Stimulated activated CD8-positive, alpha-beta memory T cell treated with anti-CD3 and anti-CD28 coated beads, Interleukin-2, amount 100 ng/mL, for 48 hours (primary cell): ENCODE measurements around the gene UBXN7.
"Not testable (repeated sequence)": the region's sequence is repeated elsewhere in the genome, so short reads cannot be mapped to it uniquely, and the experiment has no call there.

Source experiments
- DNase-seq, 2 donors: peaks; one replicate each; pipeline ENCODE4 v3.0.0-alpha.2; 2020; ENCODE audit warnings: low read depth in 2 of 2

The UBXN7 gene, protein sequence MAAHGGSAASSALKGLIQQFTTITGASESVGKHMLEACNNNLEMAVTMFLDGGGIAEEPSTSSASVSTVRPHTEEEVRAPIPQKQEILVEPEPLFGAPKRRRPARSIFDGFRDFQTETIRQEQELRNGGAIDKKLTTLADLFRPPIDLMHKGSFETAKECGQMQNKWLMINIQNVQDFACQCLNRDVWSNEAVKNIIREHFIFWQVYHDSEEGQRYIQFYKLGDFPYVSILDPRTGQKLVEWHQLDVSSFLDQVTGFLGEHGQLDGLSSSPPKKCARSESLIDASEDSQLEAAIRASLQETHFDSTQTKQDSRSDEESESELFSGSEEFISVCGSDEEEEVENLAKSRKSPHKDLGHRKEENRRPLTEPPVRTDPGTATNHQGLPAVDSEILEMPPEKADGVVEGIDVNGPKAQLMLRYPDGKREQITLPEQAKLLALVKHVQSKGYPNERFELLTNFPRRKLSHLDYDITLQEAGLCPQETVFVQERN

DNA sequence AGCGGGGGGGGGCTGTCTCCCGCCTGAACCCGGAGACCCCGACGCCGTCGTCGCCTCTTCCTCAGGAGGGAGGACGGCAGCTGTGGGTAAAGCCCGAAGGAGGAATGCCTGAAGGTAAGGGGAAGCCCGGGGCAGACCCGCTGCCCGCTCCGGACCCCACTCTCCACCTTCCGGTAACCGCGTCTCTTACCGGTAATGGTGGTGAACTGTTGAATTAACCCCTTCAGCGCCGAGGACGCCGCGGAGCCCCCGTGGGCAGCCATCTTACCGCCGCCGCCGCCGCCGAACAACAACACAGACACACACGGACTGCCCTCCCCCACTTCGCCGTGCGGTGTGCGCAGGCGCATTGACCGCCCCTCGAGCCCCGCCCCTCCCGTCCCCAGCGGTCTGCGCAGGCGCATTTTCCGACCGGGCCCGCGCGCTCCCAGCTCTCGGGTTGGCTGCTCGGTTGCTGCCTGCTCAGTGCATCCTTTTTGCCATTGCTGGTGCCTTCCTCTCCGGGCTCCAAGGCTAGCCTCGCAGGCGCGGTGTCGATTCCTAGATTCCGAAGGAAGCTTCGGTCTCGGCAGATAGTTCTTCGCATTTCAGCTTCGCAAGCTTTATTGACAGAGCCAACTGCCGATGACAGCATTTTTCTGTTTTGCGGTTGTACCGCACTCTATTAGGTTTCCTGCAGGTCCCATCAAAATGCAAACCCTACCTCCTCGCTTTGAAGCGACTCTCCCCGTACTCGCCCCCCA lies at the start of gene UBXN7:
TSS of gene UBXN7 (minus strand) at position 291 of the 743 bp plus-strand sequence. CDS start at position 263, 28 bp downstream.
- peak; percentile 94 to 95 for DNase-seq

DNA sequence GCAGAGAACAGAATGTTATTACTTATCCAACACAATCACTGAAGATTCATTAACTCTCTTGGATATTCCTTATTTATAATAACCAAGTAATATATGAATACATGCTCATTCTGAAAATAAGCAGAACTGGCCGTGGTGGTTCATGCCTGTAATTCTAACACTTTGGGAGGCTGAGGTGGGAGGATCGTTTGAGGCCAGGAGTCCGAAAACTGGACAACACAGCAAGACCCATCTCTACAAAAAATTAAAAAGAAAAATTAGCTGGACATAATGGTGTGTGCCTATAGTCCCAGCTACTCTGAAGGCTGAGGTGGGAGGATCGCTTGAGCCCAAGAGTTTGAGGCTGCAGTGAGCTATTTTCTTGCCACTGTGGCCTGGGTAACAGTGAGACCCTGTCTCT lies 45.5 kb upstream of the UBXN7 start:
- DNase-seq, result no peak

DNA sequence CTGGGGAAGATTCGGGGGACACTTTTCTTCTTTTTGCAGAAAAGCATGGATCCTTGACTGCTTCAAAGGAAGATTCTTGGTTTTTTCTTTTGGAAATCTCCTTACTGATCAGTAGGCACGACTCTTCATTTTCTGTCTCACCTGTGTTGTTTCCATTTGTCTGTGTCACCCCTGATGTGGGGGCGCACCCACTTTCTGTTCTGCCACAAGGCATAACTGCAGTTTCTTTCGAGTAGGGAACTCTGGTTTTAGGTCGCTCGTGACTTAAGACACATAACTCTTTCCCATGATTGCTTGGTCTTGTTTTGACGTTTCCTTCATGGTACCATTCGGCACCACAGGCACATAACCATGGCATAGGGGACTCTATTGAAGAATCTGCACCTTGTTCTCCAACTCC lies 40.1 kb upstream of the UBXN7 start:
- no peak for DNase-seq

DNA sequence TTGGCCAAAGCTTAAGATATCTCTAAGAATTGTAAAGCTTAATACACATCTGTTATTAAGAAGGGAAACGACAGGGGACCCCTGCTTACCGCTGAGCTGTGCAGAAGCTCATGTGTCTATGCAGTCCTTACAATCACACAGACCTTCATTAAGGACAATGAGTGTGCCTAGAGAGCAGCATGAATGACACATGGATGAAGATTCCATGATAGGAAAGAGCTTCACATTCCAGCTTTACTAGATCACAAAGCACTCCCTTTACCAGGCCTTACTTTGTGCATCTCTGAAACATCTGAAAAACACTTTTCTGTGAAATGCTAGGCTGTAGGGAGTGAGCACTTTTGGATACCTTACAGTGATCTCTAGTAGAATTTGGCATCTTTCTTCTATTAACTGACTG lies 39.3 kb upstream of the UBXN7 start:
- no peak for DNase-seq

- not testable (repeated sequence) for DNase-seq
Observed at GRCh38 chr3:196470182-196470581, 38.0 kb upstream of the UBXN7 start.

GRCh38 chr3:196463804-196464203 lies 31.6 kb upstream of the UBXN7 start:
- no peak for DNase-seq

DNA sequence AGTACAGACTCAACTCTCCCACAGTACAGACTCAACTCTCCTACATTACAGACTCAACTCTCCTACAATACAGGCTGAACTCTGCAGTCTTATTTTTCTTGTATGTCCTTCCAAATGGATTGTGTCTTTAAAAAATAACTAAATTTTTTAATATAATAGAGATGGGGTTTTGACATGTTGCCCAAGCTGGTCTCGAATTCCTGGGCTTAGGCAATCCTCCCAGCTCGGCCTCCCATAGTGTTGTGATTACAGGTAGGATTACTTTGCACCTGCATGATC lies 31.2 kb upstream of the UBXN7 start:
- no peak for DNase-seq

- not testable (repeated sequence) for DNase-seq
Observed at GRCh38 chr3:196462680-196463477, 30.7 kb upstream of the UBXN7 start.

DNA sequence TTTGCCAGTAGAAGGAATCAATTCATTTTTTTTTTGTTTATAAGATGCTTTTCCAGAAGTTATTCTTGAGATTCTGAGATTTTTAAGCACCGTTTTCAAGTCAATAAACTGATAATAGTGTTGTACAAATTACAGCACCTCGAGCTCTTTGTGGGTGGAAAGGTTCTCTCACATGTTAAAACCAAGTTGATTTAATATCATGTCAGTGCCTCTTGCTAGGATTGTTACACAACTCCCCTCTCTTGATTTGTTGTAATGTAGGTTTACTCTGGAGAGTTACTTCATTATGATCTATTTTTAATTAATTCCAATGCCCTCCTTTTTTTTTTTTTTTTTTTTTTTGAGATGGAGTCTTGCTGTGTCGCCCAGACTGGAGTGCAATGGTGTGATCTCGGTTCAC lies 25.8 kb upstream of the UBXN7 start:
- no peak for DNase-seq

- DNase-seq, result not testable (repeated sequence)
Observed at GRCh38 chr3:196457470-196457869, 25.2 kb upstream of the UBXN7 start.

GRCh38 chr3:196454935-196455334 lies 22.7 kb upstream of the UBXN7 start:
- no peak for DNase-seq

GRCh38 chr3:196445391-196445790 lies 13.2 kb upstream of the UBXN7 start:
- DNase-seq, result not testable (repeated sequence)

- no peak for DNase-seq
Observed at GRCh38 chr3:196444500-196444894, 12.3 kb upstream of the UBXN7 start.

DNA sequence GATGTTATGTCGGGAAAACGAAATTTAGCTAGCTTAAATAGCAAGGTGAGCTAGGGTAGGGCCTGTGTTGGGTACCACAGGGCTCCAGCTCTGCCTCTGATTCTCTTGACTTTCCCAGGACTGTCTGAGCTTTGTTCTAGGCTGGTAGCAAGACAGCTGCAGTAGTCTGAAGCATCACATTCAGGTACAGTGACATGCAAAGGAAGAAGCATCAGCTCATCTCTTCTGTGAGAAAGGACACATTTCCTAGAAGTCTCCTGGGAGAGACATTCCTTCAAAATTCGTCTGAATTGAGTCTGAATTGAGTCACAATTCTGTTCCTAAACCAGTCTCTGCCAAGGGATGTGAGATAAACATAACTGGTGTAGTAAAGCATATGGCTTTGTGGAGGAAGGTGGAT lies 8.5 kb upstream of the UBXN7 start:
- DNase-seq, result no peak

GRCh38 chr3:196440041-196440537 lies 7.9 kb upstream of the UBXN7 start:
- DNase-seq, result no peak

GRCh38 chr3:196431181-196432136 lies 768 bp downstream of the UBXN7 start:
- DNase-seq, result peak in 1 of 2 donors; percentile 14

- no peak for DNase-seq
Observed at GRCh38 chr3:196428041-196428440, 4.2 kb downstream of the UBXN7 start.

DNA sequence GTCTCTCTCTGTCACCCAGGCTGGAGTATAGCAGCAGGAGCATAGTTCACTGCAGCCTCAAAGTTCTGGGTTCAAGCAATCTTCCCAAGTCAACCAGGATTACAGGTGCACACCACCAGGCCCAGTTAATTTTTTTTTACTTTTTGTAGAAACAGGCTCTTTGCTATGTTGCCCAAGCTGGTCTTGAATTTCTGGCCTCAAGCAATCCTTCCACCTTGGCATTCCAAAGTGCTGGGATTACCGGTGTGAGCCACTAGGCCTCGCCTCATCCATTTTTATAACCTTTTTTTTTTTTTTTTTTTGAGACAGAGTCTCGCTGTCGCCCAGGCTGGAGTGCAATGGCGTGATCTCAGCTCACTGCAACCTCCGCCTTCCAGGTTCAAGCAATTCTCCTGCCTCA lies 7.8 kb downstream of the UBXN7 start:
- not testable (repeated sequence) for DNase-seq

- DNase-seq, result no peak
Observed at GRCh38 chr3:196423044-196423781, 9.0 kb downstream of the UBXN7 start.

DNA sequence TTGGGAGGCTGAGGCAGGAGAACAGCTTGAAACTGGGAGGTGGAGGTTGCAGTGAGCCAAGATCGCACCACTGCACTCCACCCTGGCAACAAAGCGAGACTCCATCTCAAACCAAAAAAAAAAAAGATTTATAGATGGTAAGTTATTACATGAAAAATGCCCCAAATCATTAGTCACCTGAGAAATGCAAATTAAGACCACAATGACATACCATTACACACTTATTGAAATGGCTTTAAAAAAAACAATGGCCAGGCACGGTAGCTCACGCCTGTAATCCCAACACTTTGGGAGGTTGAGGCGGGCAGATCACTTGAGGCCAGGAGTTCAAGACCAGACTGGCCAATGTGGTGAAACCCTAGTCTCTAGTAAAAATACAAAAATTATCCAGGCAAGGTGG lies 10.6 kb downstream of the UBXN7 start:
- not testable (repeated sequence) for DNase-seq
